Measurements from ENCODE around the gene DLGAP1. TPM values are rescaled to one million over a fixed set of nuclear protein-coding genes. Genes with fewer than 3 reads are reported as not detected.

The DLGAP1 gene
- total and polyA plus RNA-seq, 2 of the 4 experiments (the other 2 are of a cell fraction), result under 0.01 to 0.09 TPM

GRCh38 chr18:3871687-3872086, 583.4 kb downstream of the DLGAP1 start:
- no peaks in the 10 kb centered on the region for H3K4me1 ChIP-seq (ENCODE audit: control insufficient read depth, insufficient read depth, low read length)
- no peak overlapping the region for H3K4me2 ChIP-seq (ENCODE audit: low read depth, low read length)
- no peak overlapping the region for H2AK5ac ChIP-seq (ENCODE audit: low read depth, low read length)
- intact Hi-C loops (cut with micrococcal nuclease) (loop anchor here (5.0 kb wide), 4 partner anchors 196 to 589 kb away; partner anchors contain the start of gene TGIF1), dilution Hi-C loops (cut with HindIII; ENCODE audit: low sequenced_read_pairs, unreplicated experiment) (no loop called here), in situ Hi-C loops (cut with MboI; ENCODE audit: low sequenced_read_pairs) (loop anchor here (5.0 kb wide), 1 partner anchor 94 kb away; no protein-coding TSS in a partner anchor)
- H3K27me3 ChIP-seq (ENCODE audit: control insufficient read depth, insufficient read depth, low read length), result peaks cover 3% of the 10 kb centered on the region; the same call in 1 of the 2 replicates
- H3K9me3 ChIP-seq (ENCODE audit: control insufficient read depth, insufficient read depth, low read length), result no peaks in the 10 kb centered on the region
- no peak overlapping the region for H3K23ac ChIP-seq (ENCODE audit: low read depth, low read length)
- no peak overlapping the region for H2BK15ac ChIP-seq (ENCODE audit: low read depth, low read length)
- no peak overlapping the region for H2BK20ac ChIP-seq (ENCODE audit: low read depth, low read length)
- H3K9ac ChIP-seq (ENCODE audit: low read depth, low read length), result no peak overlapping the region
- H2BK5ac ChIP-seq (ENCODE audit: low read depth, low read length, poor library complexity, severe bottlenecking), result no peak overlapping the region
- H4K91ac ChIP-seq (ENCODE audit: insufficient read depth, low read depth, low read length), result no peak overlapping the region
- BruUV-seq (replicated peaks), result no TSS peak
- H3K14ac ChIP-seq (replicated peaks; ENCODE audit: low read depth, low read length), result no peak overlapping the region
- ChIA-PET CTCF (no interaction called here), POLR2A (ENCODE audit: unreplicated experiment) (no interaction called here)
- H3K27ac ChIP-seq (ENCODE audit: insufficient read depth, low read length), result no peak overlapping the region
- no peak for ATAC-seq (ENCODE audit: low read depth)
- no peak overlapping the region for H2AK9ac ChIP-seq (replicated peaks; ENCODE audit: low read depth, low read length, poor library complexity)
- no peak overlapping the region for H3K4me3 ChIP-seq (ENCODE audit: insufficient read depth, low read depth, low read length)
- H2AFZ ChIP-seq (replicated peaks; ENCODE audit: low read length, poor library complexity), result no peak overlapping the region
- no peak overlapping the region for H2BK120ac ChIP-seq (ENCODE audit: low read depth, low read length)
- no peaks in the 10 kb centered on the region for H3K9me1 ChIP-seq (ENCODE audit: insufficient read depth, low read length)
- TF ChIP-seq POLR2A (IDR thresholded peaks at IDR 0.05; ENCODE audit: low read depth, low read length) (no peak), USF2 (IDR thresholded peaks at IDR 0.05; ENCODE audit: low read depth, low read length) (no peak), RAD21 (IDR thresholded peaks at IDR 0.05; ENCODE audit: low read length) (no peak), MAFK (IDR thresholded peaks at IDR 0.05; ENCODE audit: low read depth, low read length) (no peak), FOS (IDR thresholded peaks at IDR 0.05; ENCODE audit: low read depth, low read length) (no peak), CHD1 (IDR thresholded peaks at IDR 0.05; ENCODE audit: low read depth, low read length) (no peak), MXI1 (IDR thresholded peaks at IDR 0.05; ENCODE audit: borderline replicate concordance, low read depth, low read length) (no peak), ELK1 (IDR thresholded peaks at IDR 0.05; ENCODE audit: borderline replicate concordance, low read depth, low read length) (no peak), MAZ (IDR thresholded peaks at IDR 0.05; ENCODE audit: borderline replicate concordance, low read depth, low read length) (no peak), RCOR1 (IDR thresholded peaks at IDR 0.05; ENCODE audit: insufficient replicate concordance, low read length) (no peak)
- H3K4ac ChIP-seq (ENCODE audit: low read depth, low read length), result no peak overlapping the region
- H4K5ac ChIP-seq (ENCODE audit: low read depth, low read length), result no peak overlapping the region
- H3K56ac ChIP-seq (ENCODE audit: extremely low read depth, insufficient read depth, low read length), result no peak overlapping the region
- H3K79me1 ChIP-seq (ENCODE audit: low read depth in 1 of 2, low read length in 2 of 2), result no peaks in the 10 kb centered on the region
- H3K18ac ChIP-seq (ENCODE audit: low read depth, low read length), result no peak overlapping the region
- H4K20me1 ChIP-seq (ENCODE audit: insufficient read depth, low read length), result no peaks in the 10 kb centered on the region
- no peak for DNase-seq
- H4K8ac ChIP-seq (ENCODE audit: low read depth in 2 of 2, low read length in 2 of 2), result no peak overlapping the region
- no CpG with 5 or more reads among the region's 2 CpGs for WGBS, 2 experiments (ENCODE audit: extremely low coverage in 2 of 2, insufficient read length in 1 of 2)
- no peaks in the 10 kb centered on the region for H3K36me3 ChIP-seq (ENCODE audit: control insufficient read depth, insufficient read depth, low read length)
